SK-N-SH (cell line): ENCODE measurements around the gene MYMK.

ENCODE experiments used
- CTCF ChIP-seq: fragments of 200-600 bp; sonication (generic); IDR thresholded peaks from 2 replicates; pipeline ENCODE4 v1.6.1; 2017; ENCODE audit warnings: antibody characterized with exemption, mild to moderate bottlenecking, moderate library complexity
- EP300 ChIP-seq, 2 experiments: IDR thresholded peaks; 2 replicates each; pipeline versions ENCODE4 v1.4.0 to v1.6.1; 2012; ENCODE audit warnings: borderline replicate concordance in 1 of 2, low read depth in 1 of 2, low read length in 1 of 2
- FOSL2 ChIP-seq: IDR thresholded peaks from 2 replicates; pipeline ENCODE4 v1.4.0; 2012; ENCODE audit warnings: low read depth, mild to moderate bottlenecking, moderate library complexity, borderline replicate concordance
- FOXM1 ChIP-seq: IDR thresholded peaks from 2 replicates; pipeline ENCODE4 v1.4.0; 2012; ENCODE audit warnings: low read depth, mild to moderate bottlenecking
- MEF2A ChIP-seq: IDR thresholded peaks from 2 replicates; pipeline ENCODE4 v1.4.0; 2012; ENCODE audit warnings: low read depth, borderline replicate concordance
- NRF1 ChIP-seq: IDR thresholded peaks from 2 replicates; pipeline ENCODE4 v1.6.1; 2012; ENCODE audit warnings: low read depth, mild to moderate bottlenecking, low read length
- POLR2AphosphoS5 ChIP-seq: IDR thresholded peaks from 2 replicates; pipeline ENCODE4 v1.6.1; 2012; ENCODE audit warnings: low read depth, low read length
- RAD21 ChIP-seq: IDR thresholded peaks from 2 replicates; pipeline ENCODE4 v1.6.1; 2012; ENCODE audit warnings: mild to moderate bottlenecking, low read length
- RCOR1 ChIP-seq: fragments of 150-350 bp; IDR thresholded peaks from 2 replicates; pipeline ENCODE4 v1.6.1; 2017; ENCODE audit warnings: antibody characterized with exemption, low read length
- REST ChIP-seq: IDR thresholded peaks from 2 replicates; pipeline ENCODE4 v1.6.1; 2012; ENCODE audit warnings: mild to moderate bottlenecking, low read depth, low read length, moderate library complexity
- RXRA ChIP-seq: IDR thresholded peaks from 2 replicates; pipeline ENCODE4 v1.4.0; 2012; ENCODE audit warnings: low read depth, mild to moderate bottlenecking, borderline replicate concordance
- TEAD4 ChIP-seq: IDR thresholded peaks from 2 replicates; pipeline ENCODE4 v1.4.0; 2012; ENCODE audit warnings: mild to moderate bottlenecking, borderline replicate concordance; ENCODE audit not compliant: insufficient read depth
- USF1 ChIP-seq: IDR thresholded peaks from 2 replicates; pipeline ENCODE4 v1.4.0; 2012; ENCODE audit warnings: low read depth, borderline replicate concordance
- USF2 ChIP-seq: fragments of 150-350 bp; IDR thresholded peaks from 2 replicates; pipeline ENCODE4 v1.6.1; 2017; ENCODE audit warnings: antibody characterized with exemption, low read length, low read depth, borderline replicate concordance

- TF ChIP-seq CTCF (no peak), FOXM1 (no peak), NRF1 (no peak), EP300 (IDR thresholded peaks at IDR 0.05; ENCODE audit: borderline replicate concordance in 1 of 2, low read depth in 1 of 2, low read length in 1 of 2) (no peak), RAD21 (no peak), RXRA (no peak), MEF2A (no peak), REST (no peak), TEAD4 (no peak), USF2 (no peak), USF1 (no peak), RCOR1 (no peak), FOSL2 (no peak), POLR2AphosphoS5 (no peak)
Observed at GRCh38 chr9:133539991-133540697, 15.4 kb upstream of the MYMK start.
